GM18517 (cell line): ENCODE measurements around the gene FAM219B.
"Not testable (repeated sequence)": the region's sequence is repeated elsewhere in the genome, so short reads cannot be mapped to it uniquely, and the experiment has no call there.

Experiments used
- ATAC-seq: cut with Tn5 transposase; IDR thresholded peaks from one replicate; pipeline ENCODE4 v1.9.1; 2021; ENCODE audit warnings: mild to moderate bottlenecking, moderate library complexity; ENCODE audit not compliant: unreplicated experiment

FAM219B gene

DNA sequence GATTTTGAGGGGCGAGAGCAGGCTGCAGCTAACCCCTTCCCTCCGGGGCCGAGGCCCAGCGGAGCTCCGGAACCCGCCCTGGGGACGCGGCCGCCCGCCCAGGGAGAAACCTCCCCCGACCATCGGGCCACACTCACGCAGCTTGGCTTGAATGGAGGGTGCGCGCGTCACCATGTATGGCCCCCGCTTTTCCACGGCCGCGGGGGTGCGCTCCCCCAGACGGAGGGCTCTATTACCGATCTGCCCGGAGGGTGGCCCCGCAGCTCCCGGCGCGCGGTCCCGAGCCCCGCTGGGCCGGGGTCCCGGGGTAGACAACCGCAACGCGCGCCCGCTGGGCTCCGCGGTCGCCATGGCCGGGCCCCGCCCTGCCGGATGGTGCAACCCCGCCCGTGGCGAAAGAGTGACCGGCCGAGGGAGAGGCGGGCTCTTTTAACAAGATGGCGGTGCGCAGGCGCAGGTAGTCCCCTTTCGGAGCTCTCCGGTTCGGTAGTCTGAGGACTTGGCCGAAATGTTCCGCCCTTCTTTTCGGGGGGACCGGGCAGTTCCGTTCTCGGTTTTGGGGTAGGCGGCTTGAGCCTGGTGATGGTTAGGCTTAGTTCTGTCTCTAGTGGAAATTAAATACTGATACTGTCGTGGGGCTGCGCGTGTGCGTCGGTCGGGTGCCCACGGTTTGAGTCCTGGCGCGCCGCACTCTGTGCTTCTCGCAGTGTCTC, at the start of gene FAM219B:
Gene FAM219B (minus strand): TSS at position 402 of the 713 bp plus-strand sequence. CDS start 51 bp downstream, at position 351.
- peak; percentile 79 for ATAC-seq

DNA sequence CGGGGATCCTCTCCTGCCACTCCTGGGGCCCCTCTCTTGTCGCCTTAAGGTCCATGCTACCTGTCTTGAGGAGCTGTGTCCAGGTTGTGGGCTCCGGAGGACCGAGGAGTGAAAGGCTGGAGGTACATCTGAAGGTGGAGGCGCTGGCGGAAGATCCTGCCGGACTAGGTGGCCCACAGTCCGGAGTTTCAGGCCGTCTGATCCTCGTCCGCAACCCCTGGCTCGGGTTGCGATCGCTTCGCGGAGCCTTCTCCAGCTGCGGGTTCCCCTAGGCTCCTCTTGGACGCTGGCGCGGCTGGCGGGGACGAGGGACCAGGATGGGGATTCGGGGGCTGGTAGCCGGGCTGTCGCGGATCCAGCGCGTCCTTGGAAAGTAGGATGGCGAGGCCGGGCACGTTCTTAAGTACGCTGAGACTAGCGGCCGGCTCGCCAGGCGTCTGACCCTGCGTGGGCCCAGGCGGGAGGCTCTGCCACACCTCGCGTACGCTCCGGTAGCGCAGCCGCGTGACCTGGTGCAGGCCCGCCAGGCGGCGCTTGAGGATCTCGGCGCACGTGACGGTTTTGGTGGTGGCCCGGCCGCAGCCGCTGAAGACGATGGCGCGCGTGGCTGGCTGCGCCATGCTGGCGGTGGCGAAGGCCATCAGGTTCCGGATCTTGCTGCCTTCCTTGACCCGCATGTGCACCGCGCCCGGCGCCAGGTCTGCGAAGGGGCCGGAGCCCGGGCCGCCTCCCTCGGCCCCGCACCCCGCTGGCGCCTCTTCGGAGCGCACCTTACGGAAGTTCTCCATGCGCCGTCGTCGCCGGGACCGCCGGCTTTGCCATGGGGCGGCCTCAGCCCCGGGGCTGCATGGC, 49.4 kb upstream of the FAM219B start:
- ATAC-seq = no peak

GRCh38 chr15:74955017-74955416, 48.4 kb upstream of the FAM219B start:
- ATAC-seq = no peak

DNA sequence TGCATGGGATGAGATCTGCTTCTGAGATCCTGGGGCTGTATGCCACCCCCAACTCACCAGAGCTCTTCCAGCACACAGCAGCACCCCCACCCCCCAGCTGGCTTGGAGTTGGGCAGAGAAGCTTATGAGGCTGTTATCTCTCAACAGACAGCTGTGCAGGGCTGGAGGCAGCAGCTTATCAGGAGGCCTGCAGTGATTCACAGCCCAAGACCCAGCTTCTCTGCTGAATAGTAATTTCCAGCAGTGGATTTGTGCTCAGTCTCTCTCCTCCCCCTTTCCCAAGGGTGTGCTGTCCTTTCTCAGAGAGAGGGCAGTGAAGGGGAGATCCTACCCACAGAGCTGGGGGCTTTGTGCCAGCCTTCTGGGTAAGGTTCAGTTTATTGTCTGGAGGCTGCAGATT, 47.9 kb upstream of the FAM219B start:
- ATAC-seq = no peak

- ATAC-seq = no peak
These were observed 44.4 kb upstream of the FAM219B start for GRCh38 chr15:74951006-74951405.

GRCh38 chr15:74950078-74950908, 43.6 kb upstream of the FAM219B start:
- ATAC-seq = no peak

GRCh38 chr15:74937590-74938371, 31.1 kb upstream of the FAM219B start, which contains the start of gene COX5A:
Gene COX5A (minus strand): TSS chr15:74938073. CDS start chr15:74938014, 59 bp downstream.
- peak; percentile 84 for ATAC-seq

DNA sequence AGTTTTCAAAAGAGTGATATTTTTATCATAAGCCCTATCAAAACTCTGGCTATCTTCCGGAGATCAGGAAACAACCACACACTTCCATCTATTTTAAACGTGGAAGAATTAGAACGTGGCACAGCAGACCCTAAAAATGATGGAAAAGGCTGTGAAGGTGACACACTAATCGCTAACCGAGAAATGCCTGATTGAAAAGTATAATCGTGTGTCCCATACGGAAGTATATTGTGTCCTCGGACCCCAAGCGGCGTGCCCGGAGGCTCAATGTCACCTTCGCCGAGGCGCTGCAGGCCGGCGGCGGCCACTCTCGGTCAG, 30.6 kb upstream of the FAM219B start:
- ATAC-seq = no peak

- not testable (repeated sequence) for ATAC-seq
These were observed 28.5 kb upstream of the FAM219B start for GRCh38 chr15:74935193-74935592.

DNA sequence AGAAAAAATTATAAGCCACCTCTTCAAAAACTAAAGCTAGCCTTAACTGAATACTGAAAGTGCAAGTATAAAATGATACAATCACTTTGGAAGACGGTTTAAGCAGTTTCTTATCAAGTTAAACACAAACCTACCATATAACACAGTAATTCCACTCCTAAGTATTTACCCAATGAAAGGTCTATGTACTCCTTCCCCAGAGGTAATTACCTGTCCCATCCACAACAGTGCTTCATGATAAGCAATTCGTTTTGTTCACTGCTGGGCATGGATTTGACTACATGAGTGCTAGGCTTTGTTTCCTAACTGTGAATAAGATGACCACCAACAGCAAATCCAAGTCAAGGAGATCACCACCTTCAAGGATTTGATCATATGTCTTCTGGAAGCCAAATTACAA, 26.9 kb upstream of the FAM219B start:
- ATAC-seq = no peak

- ATAC-seq = no peak
These were observed 22.1 kb upstream of the FAM219B start for GRCh38 chr15:74928771-74929198.

GRCh38 chr15:74924525-74924924, 17.9 kb upstream of the FAM219B start:
- ATAC-seq = no peak

DNA sequence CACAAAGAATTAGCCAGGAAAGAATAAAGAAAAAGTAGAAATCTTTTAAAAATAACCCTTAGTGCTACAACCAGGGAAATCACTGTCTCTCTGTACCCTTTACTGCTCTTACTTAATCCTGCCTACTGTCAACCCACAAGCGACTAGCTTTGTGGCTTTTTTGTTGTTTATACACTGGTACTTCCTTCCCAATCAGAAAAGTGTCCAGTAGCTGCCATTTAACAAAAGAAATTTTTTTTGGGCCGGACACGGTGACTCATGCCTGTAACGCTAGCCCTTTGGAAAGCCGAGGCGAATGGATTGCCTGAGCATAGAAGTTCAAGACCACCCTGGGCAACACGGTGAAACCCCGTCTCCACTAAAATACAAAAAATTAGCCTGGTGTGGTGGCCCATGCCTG, 13.8 kb upstream of the FAM219B start:
- no peak for ATAC-seq

DNA sequence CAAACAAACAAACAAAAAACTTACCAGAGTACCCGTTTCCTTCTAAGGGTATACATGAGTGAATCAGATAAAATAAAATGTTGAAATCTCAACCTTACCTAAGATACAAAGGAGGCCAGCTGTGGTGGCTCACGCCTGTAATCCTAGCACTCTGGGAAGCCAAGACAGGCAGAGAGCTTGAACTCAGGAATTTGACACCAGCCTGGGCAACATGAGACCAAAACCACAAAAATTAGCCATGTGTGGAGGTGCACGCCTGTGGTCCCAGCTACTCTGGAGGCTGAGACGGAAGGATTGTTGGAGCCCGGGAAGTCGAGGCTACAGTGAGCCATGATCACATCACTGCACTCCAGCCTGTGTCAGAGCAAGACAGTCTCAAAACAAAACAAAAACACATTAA, 11.0 kb upstream of the FAM219B start:
- no peak for ATAC-seq

GRCh38 chr15:74913799-74914198, 7.1 kb upstream of the FAM219B start:
- ATAC-seq = not testable (repeated sequence)

GRCh38 chr15:74913041-74913440, 6.4 kb upstream of the FAM219B start:
- no peak for ATAC-seq

DNA sequence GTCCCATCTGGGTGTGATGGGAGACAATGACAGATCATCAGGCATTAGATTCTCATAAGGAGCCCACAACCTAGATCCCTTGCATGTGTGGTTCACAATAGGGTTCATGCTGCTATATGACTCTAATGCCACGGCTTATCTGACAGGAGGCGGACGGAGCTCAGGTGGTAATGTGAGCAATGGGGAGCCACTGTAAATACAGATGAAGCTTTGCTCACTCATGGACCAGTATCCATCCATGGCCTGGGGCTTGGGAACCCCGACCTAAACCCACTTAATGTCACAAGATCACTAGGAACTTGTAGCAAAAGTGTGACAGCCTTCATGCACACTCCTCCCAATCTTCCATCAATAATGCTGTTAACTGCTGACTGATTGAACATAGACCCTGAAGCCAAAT, 2.0 kb upstream of the FAM219B start:
- no peak for ATAC-seq

GRCh38 chr15:74907163-74907870, 666 bp upstream of the FAM219B start:
- no peak for ATAC-seq

DNA sequence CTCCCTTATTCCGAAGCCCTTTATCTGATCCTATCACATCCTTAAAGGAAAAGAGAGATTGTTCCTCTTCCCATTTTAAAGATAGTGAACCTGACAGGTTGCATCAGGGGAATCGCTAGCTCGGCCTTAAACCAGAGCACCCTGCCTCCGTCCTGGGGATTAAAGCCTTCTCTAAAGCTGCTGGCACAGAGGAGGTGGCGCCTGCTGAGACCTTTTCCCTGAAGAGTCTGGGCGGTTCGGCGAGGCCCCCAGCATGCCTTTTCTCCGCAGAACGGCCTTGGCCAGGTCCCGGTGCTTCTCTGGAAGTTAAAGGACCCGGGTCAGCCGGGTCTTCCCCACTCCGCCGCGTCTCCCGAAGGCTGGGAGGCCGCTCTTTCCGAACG, 593 bp downstream of the FAM219B start:
- ATAC-seq = peak; percentile 12
